Measurements from ENCODE around the gene MRAP.

GRCh38 chr21:32347351-32347750 lies 48.7 kb downstream of the MRAP start:
- TF ChIP-seq CTCF (conservative IDR thresholded peaks at IDR 0.05): no peak
- TF ChIP-seq EZH2 (IDR thresholded peaks at IDR 0.05; ENCODE audit: low read depth): no peak

Data from PC-9 (cell line).